OCI-LY7 (cell line): ENCODE measurements around the gene PDIA6. TPM values are rescaled to one million over a fixed set of nuclear protein-coding genes. Genes with fewer than 3 reads are reported as not detected.

Source experiments
- BruUV-seq: library from RNA; stranded (reverse); fragments of 400-500 nt; replicated peaks from 2 replicates; lab custom pipeline; 2021; lab: Mats Ljungman, UMichigan
- CTCF ChIA-PET: fragments of 300-600 bp; sonication (Branson Sonifier 250); formaldehyde crosslinking; loops from one replicate; lab custom pipeline; 2022; ENCODE audit warnings: antibody characterized with exemption; ENCODE audit not compliant: unreplicated experiment; lab: Charles Lee
- POLR2A ChIA-PET: fragments of 300-600 bp; sonication (Branson Sonifier 250); formaldehyde crosslinking; loops from one replicate; lab custom pipeline; 2022; ENCODE audit warnings: antibody characterized with exemption; lab: Charles Lee
- DNase-seq: peaks from one replicate; pipeline ENCODE4 v3.0.0-alpha.2; 2015; ENCODE audit warnings: low spot score
- H2AFZ ChIP-seq: fragments of 200-600 bp; sonication (generic), shearing (Covaris generic); 2 replicates; pipeline ENCODE4 v1.6.1; 2014; ENCODE audit warnings: mild to moderate bottlenecking, antibody characterized with exemption, low read length, moderate library complexity
- H3K27ac ChIP-seq: fragments of 200-600 bp; sonication (generic); 2 replicates; pipeline ENCODE4 v1.5.1; 2014; ENCODE audit warnings: mixed run types, low read depth, mild to moderate bottlenecking, moderate library complexity, low read length, inconsistent platforms; ENCODE audit not compliant: poor library complexity, severe bottlenecking
- H3K36me3 ChIP-seq: fragments of 200-600 bp; sonication (generic); 2 replicates; pipeline ENCODE4 v1.6.1; 2014; ENCODE audit warnings: mild to moderate bottlenecking, antibody characterized with exemption, low read length, moderate library complexity, mixed read lengths; ENCODE audit not compliant: insufficient read depth
- H3K4me1 ChIP-seq: fragments of 200-600 bp; sonication (generic); 2 replicates; pipeline ENCODE4 v1.5.1; 2014; ENCODE audit warnings: mild to moderate bottlenecking, low read length; ENCODE audit not compliant: insufficient read depth, poor library complexity, severe bottlenecking
- H3K4me2 ChIP-seq: fragments of 200-600 bp; sonication (generic); 2 replicates; pipeline ENCODE4 v1.6.1; 2014; ENCODE audit warnings: mild to moderate bottlenecking, low read length
- H3K4me3 ChIP-seq: fragments of 200-600 bp; sonication (generic); 2 replicates; pipeline ENCODE4 v1.5.1; 2014; ENCODE audit warnings: mild to moderate bottlenecking, low read depth, low read length; ENCODE audit not compliant: poor library complexity, severe bottlenecking
- H3K79me2 ChIP-seq: fragments of 200-600 bp; sonication (generic); 2 replicates; pipeline ENCODE4 v1.6.1; 2016; ENCODE audit warnings: low read depth, mild to moderate bottlenecking, low read length, moderate library complexity, mixed read lengths; ENCODE audit not compliant: insufficient read depth
- H3K9me2 ChIP-seq: fragments of 200-600 bp; sonication (generic); 2 replicates; pipeline ENCODE4 v1.6.1; 2016; ENCODE audit warnings: mild to moderate bottlenecking, low read length, mixed read lengths; ENCODE audit not compliant: insufficient read depth
- H3K9me3 ChIP-seq: fragments of 200-600 bp; sonication (generic); 2 replicates; pipeline ENCODE4 v1.6.1; 2014; ENCODE audit warnings: mild to moderate bottlenecking, mixed run types, low read length, mixed read lengths
- H4K20me1 ChIP-seq: fragments of 200-600 bp; sonication (generic); 2 replicates; pipeline ENCODE4 v1.6.1; 2014; ENCODE audit warnings: mild to moderate bottlenecking, antibody characterized with exemption, low read length, moderate library complexity, mixed read lengths; ENCODE audit not compliant: insufficient read depth
- CTCF ChIP-seq: fragments of 200-600 bp; sonication (generic); conservative IDR thresholded peaks from 2 replicates; pipeline ENCODE4 v1.5.1; 2014; ENCODE audit warnings: mild to moderate bottlenecking, antibody characterized with exemption, low read length, moderate library complexity, mixed read lengths
- EZH2phosphoT487 ChIP-seq: fragments of 200-600 bp; sonication (generic); IDR thresholded peaks from 2 replicates; pipeline ENCODE4 v1.6.1; 2018; ENCODE audit warnings: low read depth, borderline replicate concordance, mild to moderate bottlenecking, mixed run types, antibody characterized with exemption, low read length, moderate library complexity, mixed read lengths
- intact Hi-C: fragments of 100-400 bp; cut with micrococcal nuclease; formaldehyde crosslinking; loops from one replicate; pipeline ENCODE4 v1.10.0; 2022; ENCODE audit not compliant: unreplicated experiment
- total RNA-seq, 2 experiments: library from RNA; depleted of rRNA in 1 of 2; stranded (reverse); fragments of >200 nt in 1 of 2; shearing (Covaris generic) in 1 of 2; gene quantifications; 2 replicates each; pipeline ENCODE4 v1.2.3, GENCODE V29; 2014 to 2022

The PDIA6 gene
- total RNA-seq, 2 experiments from 2014 or later: 150 to 171 TPM

GRCh38 chr2:10774394-10774793 lies 38.2 kb downstream of the PDIA6 start:
- no peaks in the 10 kb centered on the region for H3K9me3 ChIP-seq
- no peaks in the 10 kb centered on the region for H3K9me2 ChIP-seq
- no TSS peak for BruUV-seq
- no peaks in the 10 kb centered on the region for H4K20me1 ChIP-seq
- POLR2A ChIA-PET: no interaction called here
- H3K4me1 ChIP-seq: no peaks in the 10 kb centered on the region
- intact Hi-C loops: no loop called here
- H3K4me2 ChIP-seq: no peak overlapping the region
- TF ChIP-seq EZH2phosphoT487 (no peak), CTCF (no peak)
- DNase-seq: no peak
- no peaks in the 10 kb centered on the region for H3K79me2 ChIP-seq
- H3K36me3 ChIP-seq: peaks cover under 1% of the 10 kb centered on the region
- CTCF ChIA-PET: no interaction called here
- no peak overlapping the region for H2AFZ ChIP-seq
- no peak overlapping the region for H3K27ac ChIP-seq
- no peak overlapping the region for H3K4me3 ChIP-seq

GRCh38 chr2:10773821-10774341 lies 38.7 kb downstream of the PDIA6 start:
- POLR2A ChIA-PET: no interaction called here
- no peak for DNase-seq
- H2AFZ ChIP-seq: no peak overlapping the region
- H3K4me2 ChIP-seq: no peak overlapping the region
- BruUV-seq: no TSS peak
- no peaks in the 10 kb centered on the region for H4K20me1 ChIP-seq
- CTCF ChIA-PET: no interaction called here
- H3K27ac ChIP-seq: no peak overlapping the region
- intact Hi-C loops: no loop called here
- H3K9me3 ChIP-seq: no peaks in the 10 kb centered on the region
- no peaks in the 10 kb centered on the region for H3K79me2 ChIP-seq
- no peaks in the 10 kb centered on the region; the same call in 1 of the 2 replicates for H3K36me3 ChIP-seq
- H3K4me1 ChIP-seq: no peaks in the 10 kb centered on the region
- no peak overlapping the region for H3K4me3 ChIP-seq
- H3K9me2 ChIP-seq: no peaks in the 10 kb centered on the region
- no peak for TF ChIP-seq EZH2phosphoT487
- TF ChIP-seq CTCF: no peak

- H3K4me2 ChIP-seq: no peak overlapping the region
- intact Hi-C loops: no loop called here
- H3K9me3 ChIP-seq: no peaks in the 10 kb centered on the region
- ChIA-PET POLR2A (no interaction called here), CTCF (no interaction called here)
- TF ChIP-seq CTCF: no peak
- TF ChIP-seq EZH2phosphoT487: no peak
- no peak overlapping the region for H3K4me3 ChIP-seq
- DNase-seq: no peak
- H4K20me1 ChIP-seq: no peaks in the 10 kb centered on the region
- H3K79me2 ChIP-seq: no peaks in the 10 kb centered on the region
- H3K36me3 ChIP-seq: no peaks in the 10 kb centered on the region
- no peak overlapping the region for H2AFZ ChIP-seq
- no peaks in the 10 kb centered on the region for H3K9me2 ChIP-seq
- H3K27ac ChIP-seq: no peak overlapping the region
- BruUV-seq: no TSS peak
- no peaks in the 10 kb centered on the region for H3K4me1 ChIP-seq
Observed at GRCh38 chr2:10772868-10773215, 39.7 kb downstream of the PDIA6 start.
